Endodermal cell (in vitro differentiated cells): Measurements from ENCODE around the gene RYR3. TPM values are rescaled to one million over a fixed set of nuclear protein-coding genes. Genes with fewer than 3 reads are reported as not detected.

Experiments used
- DNase-seq: peaks from one replicate; pipeline ENCODE4 v3.0.0-alpha.2; 2017
- H3K27ac ChIP-seq: 2 replicates; pipeline ENCODE4 v1.5.1; 2013; ENCODE audit warnings: mild to moderate bottlenecking, low read depth, low read length, moderate library complexity
- H3K27me3 ChIP-seq: 2 replicates; pipeline ENCODE4 v1.6.1; 2013; ENCODE audit warnings: mild to moderate bottlenecking, low read length, moderate library complexity; ENCODE audit not compliant: insufficient read depth, control insufficient read depth, poor library complexity, severe bottlenecking
- H3K36me3 ChIP-seq: 2 replicates; pipeline ENCODE4 v1.7.0; 2013; ENCODE audit warnings: mild to moderate bottlenecking, low read length, moderate library complexity; ENCODE audit not compliant: control insufficient read depth, insufficient read depth
- H3K4me1 ChIP-seq: one replicate; pipeline ENCODE4 v1.7.0; 2013; ENCODE audit warnings: low read length; ENCODE audit not compliant: control insufficient read depth, insufficient read depth
- H3K4me3 ChIP-seq: 2 replicates; pipeline ENCODE4 v1.5.1; 2013; ENCODE audit warnings: mild to moderate bottlenecking, low read length, moderate library complexity
- H3K9ac ChIP-seq: 2 replicates; pipeline ENCODE4 v1.6.1; 2013; ENCODE audit warnings: mild to moderate bottlenecking, low read length, moderate library complexity; ENCODE audit not compliant: poor library complexity, severe bottlenecking; ENCODE audit errors: extremely low read depth
- H3K9me3 ChIP-seq: 2 replicates; pipeline ENCODE4 v1.6.1; 2013; ENCODE audit warnings: mild to moderate bottlenecking, low read length, moderate library complexity; ENCODE audit not compliant: control insufficient read depth
- H3K27ac Mint-ChIP-seq: 2 replicates; pipeline ENCODE4 v1.8.0; 2020; ENCODE audit warnings: mixed read lengths
- H3K27me3 Mint-ChIP-seq: 2 replicates; pipeline ENCODE4 v1.8.0; 2021; ENCODE audit warnings: mild to moderate bottlenecking, mixed read lengths; ENCODE audit not compliant: insufficient read depth
- H3K36me3 Mint-ChIP-seq: 2 replicates; pipeline ENCODE4 v1.8.0; 2020; ENCODE audit warnings: low read depth, mixed read lengths
- H3K4me1 Mint-ChIP-seq: 2 replicates; pipeline ENCODE4 v1.8.0; 2020; ENCODE audit warnings: mixed read lengths
- H3K4me3 Mint-ChIP-seq: 2 replicates; pipeline ENCODE4 v1.8.0; 2020; ENCODE audit warnings: mild to moderate bottlenecking, moderate library complexity, mixed read lengths
- H3K9me3 Mint-ChIP-seq: 2 replicates; pipeline ENCODE4 v1.8.0; 2020; ENCODE audit warnings: mild to moderate bottlenecking, mixed read lengths
- CTCF ChIP-seq: fragments of 200-600 bp; sonication (generic); conservative IDR thresholded peaks from 2 replicates; pipeline ENCODE4 v1.5.0; 2021; ENCODE audit warnings: antibody characterized with exemption, mild to moderate bottlenecking
- WGBS, 2 experiments: methylation state at CpG; one replicate each; pipeline versions ENCODE4 v1.1.5 to v1.1.7; 2013; ENCODE audit warnings: missing lambda C conversion rate in 2 of 2, mixed read lengths in 1 of 2; ENCODE audit not compliant: insufficient coverage in 1 of 2, insufficient read length in 1 of 2; 5-methylcytosine and 5-hydroxymethylcytosine counted together
- total RNA-seq, 2 donors: library from RNA; stranded (reverse); fragmentation: NEBNext Ultra II Directional in 1 of 2; extraction: Animal tissue kit (Norgen Biotek cat#: 25700) in 1 of 2; gene quantifications; 2 replicates in 1 of 2; 3 replicates in 1 of 2; pipeline ENCODE4 v1.2.1, GENCODE V29; 2021

RYR3 gene
- total RNA-seq, 2 donors from 2014 or later = 0.71 to 1.4 TPM

GRCh38 chr15:33795070-33795469, 484.3 kb downstream of the RYR3 start:
- Histone ChIP-seq H3K4me3 (no peak overlapping the region), H3K9ac (no peak overlapping the region), H3K9me3 (no peaks in the 10 kb centered on the region), H3K27ac (no peak overlapping the region), H3K36me3 (no peaks in the 10 kb centered on the region), H3K27me3 (no peaks in the 10 kb centered on the region), H3K4me1 (no peaks in the 10 kb centered on the region)
- Mint-ChIP-seq H3K27ac (no peak overlapping the region), H3K9me3 (no peaks in the 10 kb centered on the region), H3K4me3 (no peak overlapping the region), H3K4me1 (peaks cover 3% of the 10 kb centered on the region), H3K27me3 (no peaks in the 10 kb centered on the region), H3K36me3 (no peaks in the 10 kb centered on the region)
- no peak for DNase-seq
- no peak for TF ChIP-seq CTCF
- WGBS, 2 experiments = 98 to 100% methylated on average over 1 to 3 of the region's 3 CpGs

DNA sequence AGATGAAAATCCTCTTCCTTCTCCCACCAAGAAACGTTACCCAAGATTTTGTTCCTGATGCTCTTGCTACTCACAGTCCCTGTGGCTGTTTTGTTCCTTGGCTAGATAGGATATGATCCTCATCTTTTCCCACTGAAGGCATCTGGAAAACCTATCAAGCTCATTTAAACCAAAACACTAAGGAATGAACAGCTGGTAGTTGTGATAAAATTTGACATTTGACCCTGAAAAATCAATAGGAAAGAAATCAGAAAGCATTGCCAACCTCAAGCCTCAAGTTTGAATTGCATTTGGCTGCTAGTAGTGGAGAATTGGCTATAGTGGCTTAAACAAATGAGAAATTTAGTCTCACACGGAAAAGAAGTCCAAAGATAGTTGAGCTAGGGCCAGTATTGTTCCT, 486.9 kb downstream of the RYR3 start:
- H3K4me1 ChIP-seq = no peaks in the 10 kb centered on the region
- H3K36me3 Mint-ChIP-seq = no peaks in the 10 kb centered on the region
- no peak overlapping the region for H3K4me3 ChIP-seq
- no peak overlapping the region for H3K4me3 Mint-ChIP-seq
- no peaks in the 10 kb centered on the region for H3K9me3 ChIP-seq
- no peak for DNase-seq
- H3K9ac ChIP-seq = no peak overlapping the region
- no peaks in the 10 kb centered on the region for H3K27me3 ChIP-seq
- no peak for TF ChIP-seq CTCF
- H3K36me3 ChIP-seq = no peaks in the 10 kb centered on the region
- H3K4me1 Mint-ChIP-seq = peaks cover 12% of the 10 kb centered on the region
- 93 to 100% methylated on average over 1 to 2 of the region's 2 CpGs for WGBS, 2 experiments
- no peak overlapping the region for H3K27ac ChIP-seq
- no peaks in the 10 kb centered on the region for H3K27me3 Mint-ChIP-seq
- H3K27ac Mint-ChIP-seq = no peak overlapping the region
- no peaks in the 10 kb centered on the region for H3K9me3 Mint-ChIP-seq

DNA sequence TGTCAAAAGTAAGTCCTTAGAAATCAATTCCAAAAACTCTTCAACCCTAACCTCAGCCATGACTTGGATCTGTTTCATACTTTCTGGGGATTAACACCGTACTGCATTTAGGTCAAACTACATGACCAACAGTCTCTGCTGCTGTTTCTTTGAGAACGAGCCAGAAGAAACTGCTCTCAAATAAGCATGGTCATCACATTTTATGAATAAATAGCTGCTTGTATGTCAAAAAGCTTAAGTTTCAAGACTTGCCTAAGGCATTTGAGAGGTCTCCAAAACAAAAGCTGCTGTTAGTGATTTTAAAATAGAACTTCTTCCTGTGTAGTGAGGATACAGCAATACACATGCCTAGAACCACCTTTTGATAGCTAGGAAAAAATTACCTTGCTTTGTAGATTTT, 491.2 kb downstream of the RYR3 start:
- no peaks in the 10 kb centered on the region for H3K9me3 ChIP-seq
- H3K27ac Mint-ChIP-seq = no peak overlapping the region
- no peak overlapping the region for H3K4me3 ChIP-seq
- no peak overlapping the region for H3K9ac ChIP-seq
- TF ChIP-seq CTCF = no peak
- H3K4me3 Mint-ChIP-seq = no peak overlapping the region
- no peaks in the 10 kb centered on the region for H3K4me1 ChIP-seq
- no peaks in the 10 kb centered on the region for H3K27me3 Mint-ChIP-seq
- peaks cover 1% of the 10 kb centered on the region for H3K9me3 Mint-ChIP-seq
- no peaks in the 10 kb centered on the region for H3K36me3 Mint-ChIP-seq
- H3K36me3 ChIP-seq = no peaks in the 10 kb centered on the region
- DNase-seq = no peak
- no peak overlapping the region for H3K27ac ChIP-seq
- H3K27me3 ChIP-seq = no peaks in the 10 kb centered on the region
- 85 to 96% methylated on average over 2 of the region's 2 CpGs for WGBS, 2 experiments
- H3K4me1 Mint-ChIP-seq = peaks cover 12% of the 10 kb centered on the region
